GM21360 (cell line): ENCODE measurements around the gene CDRT4.
"Not testable (repeated sequence)": the region's sequence is repeated elsewhere in the genome, so short reads cannot be mapped to it uniquely, and the experiment has no call there.

Experiments used
- ATAC-seq: cut with Tn5 transposase; IDR thresholded peaks from one replicate; pipeline ENCODE4 v1.9.1; 2021; ENCODE audit warnings: mild to moderate bottlenecking, moderate library complexity; ENCODE audit not compliant: unreplicated experiment

Gene CDRT4

DNA sequence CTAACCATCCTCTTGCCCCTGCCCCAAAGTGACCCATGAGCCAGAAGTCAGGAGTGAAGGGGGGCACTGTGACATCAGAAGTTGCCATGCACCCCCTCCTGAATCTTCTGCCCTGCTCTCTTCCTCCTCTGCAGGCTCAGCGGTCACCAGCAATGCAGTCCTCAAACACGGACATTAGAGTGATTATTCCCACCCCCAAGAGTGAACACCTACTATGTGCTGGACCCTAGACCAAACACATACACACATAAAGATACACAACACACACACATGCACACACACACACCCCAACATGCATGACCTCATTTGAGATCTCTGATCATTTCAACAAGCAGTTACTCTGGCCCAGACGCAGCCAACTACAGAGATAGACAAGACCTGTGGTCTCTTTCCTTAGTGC lies at the start of gene CDRT4:
Gene CDRT4 (minus strand): TSS at position 30 of the 400 bp plus-strand sequence. CDS start 27,383 bp downstream, outside the sequence.
- no peak for ATAC-seq

DNA sequence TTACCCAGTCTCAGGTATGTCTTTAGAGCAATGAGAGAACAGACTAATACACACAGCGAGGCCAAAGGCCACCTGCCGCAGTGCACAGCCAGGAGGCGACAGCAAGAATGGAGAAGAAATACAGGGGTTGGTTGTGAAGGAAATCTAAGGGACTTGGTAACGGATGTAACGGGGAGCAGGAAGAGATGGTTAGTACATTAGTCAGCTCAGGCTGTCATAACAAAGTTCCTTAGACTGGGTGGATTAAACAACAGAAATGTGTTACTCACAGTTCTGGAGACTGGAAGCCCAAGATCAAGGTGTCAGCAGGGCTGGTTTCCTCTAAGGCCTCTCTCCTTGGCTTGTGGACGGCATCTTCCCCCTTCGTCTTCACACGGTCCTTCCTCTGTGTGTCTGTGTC lies 48.7 kb upstream of the CDRT4 start:
- no peak for ATAC-seq

DNA sequence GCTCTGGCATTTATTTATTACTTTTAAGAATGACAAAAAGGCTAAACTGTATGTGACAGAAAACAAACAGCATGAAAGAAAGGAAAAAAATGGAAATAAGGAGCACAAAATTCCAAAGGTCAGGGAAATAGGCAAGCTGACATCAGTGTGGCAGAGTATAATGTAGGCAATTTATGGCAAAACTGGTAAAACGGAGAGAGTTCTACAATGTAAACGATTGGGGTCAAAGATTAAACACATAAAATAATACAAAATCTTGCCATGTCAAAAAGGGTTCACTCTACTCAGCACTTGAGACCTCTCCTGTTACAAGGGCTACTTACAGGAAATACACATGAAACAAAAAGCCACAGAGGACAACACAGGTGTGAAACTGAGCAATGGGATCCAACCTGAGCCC lies 47.0 kb upstream of the CDRT4 start:
- no peak for ATAC-seq

DNA sequence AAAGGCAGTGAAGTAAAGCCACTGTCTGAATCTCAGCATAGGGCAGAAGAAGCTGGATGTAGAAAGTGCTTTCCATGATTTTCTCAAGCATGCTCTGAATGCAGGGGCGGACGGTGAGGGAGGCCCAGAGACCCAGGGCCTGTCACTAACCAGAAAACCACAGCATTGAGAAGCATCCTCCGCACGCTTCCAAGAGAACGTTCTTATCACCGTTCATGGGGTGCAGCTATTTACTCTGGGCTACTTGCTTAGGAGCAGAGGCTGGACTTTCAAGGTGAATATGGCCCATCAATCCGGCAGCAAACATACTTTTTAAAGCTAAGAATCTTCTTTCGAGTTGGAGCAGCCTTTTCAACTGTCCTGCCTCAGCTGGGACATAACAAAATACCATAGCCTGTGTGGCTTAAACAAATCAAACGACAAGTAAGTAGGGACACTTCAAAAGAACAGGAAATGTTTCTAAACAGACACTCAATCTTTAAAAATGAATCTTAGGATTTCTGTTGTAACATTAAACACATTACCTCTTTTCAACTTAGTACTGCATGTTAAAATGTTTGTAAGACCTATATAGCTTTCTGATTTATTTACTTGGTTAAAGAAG lies 46.5 kb upstream of the CDRT4 start:
- ATAC-seq, result no peak

DNA sequence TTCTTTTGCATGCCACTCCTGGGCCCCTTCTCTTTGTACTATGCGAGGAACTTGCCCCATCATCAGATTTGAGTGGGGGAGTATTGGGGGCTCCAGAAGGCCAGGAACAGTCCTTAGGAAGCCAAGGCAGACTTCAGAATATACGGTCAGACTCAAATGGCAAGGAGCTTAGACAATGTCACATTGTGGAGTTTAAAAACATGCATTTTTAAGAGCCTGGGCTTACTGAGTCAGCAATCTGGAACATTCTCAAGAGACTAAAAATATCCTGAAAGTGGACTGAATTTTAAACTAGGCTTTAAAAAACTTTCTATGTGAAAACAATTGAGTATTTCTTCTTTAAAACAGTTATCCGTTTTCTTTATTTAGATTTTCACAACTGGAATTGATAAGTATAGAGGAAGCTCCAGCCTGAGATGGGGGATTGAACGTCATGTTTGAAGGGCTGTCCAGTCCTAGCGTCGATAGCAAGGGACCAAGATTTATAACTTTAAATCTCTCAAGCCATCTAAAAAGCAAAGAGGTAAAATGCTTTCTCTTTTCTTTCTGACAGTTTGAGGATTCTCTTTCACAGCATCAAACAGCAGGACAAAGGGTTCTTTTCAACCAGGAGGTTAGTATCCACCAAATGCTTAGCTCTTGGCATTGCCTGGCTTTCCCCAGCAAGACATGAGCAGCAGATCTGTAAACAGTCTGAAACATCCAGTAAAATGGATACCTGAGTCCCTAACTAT lies 45.8 kb upstream of the CDRT4 start:
- ATAC-seq, result no peak

DNA sequence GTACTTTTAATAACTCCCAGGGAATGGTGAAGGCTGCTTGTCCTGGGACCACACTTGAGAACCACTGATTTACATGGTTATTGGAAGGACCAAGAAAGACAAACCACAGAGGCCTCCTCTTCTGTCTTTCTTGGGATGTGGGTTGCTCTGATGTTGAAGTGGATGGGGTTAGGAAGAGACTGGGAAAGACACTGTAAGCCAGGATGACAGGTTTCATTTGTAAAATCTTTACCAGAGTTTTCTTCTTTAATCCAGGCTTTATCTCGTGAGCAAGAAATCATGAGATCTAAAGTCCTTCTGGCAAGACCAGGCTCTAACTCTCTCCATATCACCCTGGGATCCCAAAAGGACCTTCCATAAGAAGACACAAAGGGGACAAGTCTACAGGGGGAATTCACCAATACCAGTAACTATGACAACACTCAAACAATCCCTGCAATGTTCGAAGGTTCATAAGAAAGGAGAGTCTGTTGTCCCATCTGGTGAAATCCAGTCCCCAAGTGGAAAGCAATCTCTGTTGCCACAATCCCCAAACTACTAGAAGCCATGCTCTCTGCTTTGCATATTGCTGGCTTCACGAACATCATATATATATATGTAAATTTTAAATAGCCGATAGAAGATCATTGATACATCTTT lies 44.8 kb upstream of the CDRT4 start:
- ATAC-seq, result no peak

DNA sequence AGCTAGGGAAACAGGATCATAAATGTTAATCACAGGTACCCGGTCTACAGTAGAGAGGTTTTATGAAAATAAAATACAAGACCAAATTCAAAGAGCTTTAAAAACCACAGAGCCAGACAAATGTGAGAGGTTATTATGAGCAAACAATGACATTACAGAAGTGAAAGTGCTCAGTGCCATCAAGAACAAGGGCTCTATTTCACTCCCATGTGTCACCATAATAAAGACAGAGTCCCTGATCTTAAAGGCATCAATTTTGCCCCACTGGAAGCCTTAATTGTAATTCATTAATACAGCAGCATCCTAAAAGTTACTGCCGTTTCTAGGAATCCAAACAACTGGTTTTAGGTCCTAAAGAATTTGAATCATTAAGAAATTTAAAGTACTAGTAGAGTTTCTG lies 43.7 kb upstream of the CDRT4 start:
- no peak for ATAC-seq

DNA sequence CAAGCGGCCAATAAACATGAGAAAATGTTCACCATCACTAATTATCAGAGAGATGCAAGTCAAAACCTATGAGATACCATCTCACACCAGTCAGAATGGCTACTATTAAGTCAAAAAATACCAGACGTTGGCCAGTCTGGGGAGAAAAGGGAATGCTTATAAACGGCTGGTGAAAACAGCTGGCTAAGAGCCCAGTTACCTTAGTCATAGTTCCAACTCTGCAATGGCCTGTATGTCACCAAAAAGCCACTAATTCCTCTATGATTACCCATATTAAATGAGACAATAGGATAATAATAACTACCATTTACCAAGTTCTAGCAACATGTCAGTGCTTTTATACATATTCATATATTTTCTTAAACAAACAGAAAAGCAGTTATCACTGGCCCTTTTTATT lies 42.9 kb upstream of the CDRT4 start:
- no peak for ATAC-seq

DNA sequence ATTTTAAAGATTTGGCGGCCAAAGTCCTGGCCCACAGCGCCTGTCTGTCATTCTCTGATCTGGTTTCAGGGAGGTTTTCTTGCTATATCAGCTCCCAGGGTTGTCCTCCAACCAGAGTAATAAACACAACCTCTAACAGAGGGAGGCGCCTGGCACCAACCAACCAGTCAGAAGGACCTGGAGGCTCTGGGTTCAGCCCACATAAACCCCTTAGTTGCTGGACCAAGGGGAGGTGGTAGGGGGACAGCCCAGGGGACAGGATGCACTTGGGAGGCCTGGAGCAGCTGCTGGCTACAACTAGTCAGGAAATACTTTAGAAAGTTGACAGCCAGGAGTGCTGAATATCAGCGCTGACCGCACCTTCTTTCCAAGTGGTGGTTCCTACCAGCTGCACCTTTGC lies 41.7 kb upstream of the CDRT4 start:
- no peak for ATAC-seq

DNA sequence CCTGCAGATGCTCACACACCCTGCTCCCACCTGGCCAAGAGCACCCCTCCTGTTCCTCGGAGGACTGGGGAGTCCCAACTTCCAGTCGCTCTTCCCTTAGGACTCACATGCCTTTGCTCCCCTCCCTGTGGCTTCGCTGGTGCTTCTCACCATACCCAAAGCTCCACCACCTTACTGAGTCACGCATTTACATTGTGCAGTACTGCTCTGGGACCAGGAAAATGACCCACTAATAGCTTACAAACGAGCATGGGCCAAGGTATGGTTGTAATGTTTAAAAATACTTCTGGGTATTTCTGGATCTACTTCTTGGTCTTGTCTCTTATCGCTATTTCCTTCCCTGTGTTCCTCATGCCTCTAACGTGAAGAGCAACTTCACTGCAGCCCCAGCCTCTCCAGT lies 41.0 kb upstream of the CDRT4 start:
- ATAC-seq, result no peak

DNA sequence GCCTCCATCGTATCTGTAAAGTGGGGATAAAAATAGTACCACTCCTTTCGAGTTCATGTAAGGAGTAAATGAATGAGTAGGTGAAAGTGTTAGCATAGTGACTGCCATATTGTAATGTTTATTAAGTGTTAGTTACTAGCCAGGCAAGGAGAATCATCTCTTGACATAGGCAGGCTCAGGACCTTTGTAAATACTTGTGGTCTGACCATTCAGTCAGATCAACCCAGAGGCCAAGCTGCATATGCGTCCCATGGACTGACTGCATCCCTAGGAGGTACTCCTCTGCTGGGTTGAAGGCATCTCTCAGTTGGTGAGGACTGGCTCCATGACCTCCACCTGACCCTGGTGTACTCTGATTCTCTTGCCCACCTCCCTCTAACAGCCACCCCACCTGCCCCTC lies 40.5 kb upstream of the CDRT4 start:
- no peak for ATAC-seq

DNA sequence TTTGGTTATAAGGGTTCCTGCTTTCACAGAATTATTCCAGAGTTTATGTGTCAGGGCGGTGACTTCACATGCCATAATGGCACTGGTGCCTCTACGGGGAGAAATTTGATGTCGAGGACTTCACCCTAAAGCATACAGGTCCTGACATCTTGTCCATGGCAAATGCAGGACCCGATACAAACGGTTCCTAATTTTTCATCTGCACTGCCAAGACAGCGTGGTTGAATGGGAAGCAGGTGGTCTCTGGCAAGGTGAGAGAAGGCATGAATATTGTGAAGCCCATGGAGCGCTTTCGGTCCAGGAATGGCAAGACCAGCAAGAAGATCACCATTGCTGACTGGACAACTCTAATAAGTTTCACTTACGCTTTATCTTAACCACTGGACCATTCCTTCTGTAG lies 39.6 kb upstream of the CDRT4 start:
- ATAC-seq, result no peak

DNA sequence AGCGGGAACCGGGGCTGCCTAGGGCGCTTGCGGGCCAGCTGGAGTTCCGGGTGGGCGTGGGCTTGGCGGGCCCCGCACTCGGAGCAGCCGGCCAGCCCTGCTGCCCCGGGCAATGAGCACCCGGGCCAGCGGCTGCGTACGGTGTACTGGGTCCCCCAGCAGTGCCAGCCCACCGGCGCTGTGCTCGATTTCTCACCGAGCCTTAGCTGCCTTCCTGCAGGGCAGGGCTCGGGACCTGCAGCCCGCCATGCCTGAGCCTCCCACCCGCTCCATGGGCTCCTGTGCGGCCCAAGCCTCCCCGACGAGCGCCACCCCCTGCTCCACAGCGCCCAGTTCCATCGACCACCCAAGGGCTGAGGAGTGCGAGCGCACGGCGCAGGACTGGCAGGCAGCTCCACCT lies 38.3 kb upstream of the CDRT4 start:
- ATAC-seq, result not testable (repeated sequence)

DNA sequence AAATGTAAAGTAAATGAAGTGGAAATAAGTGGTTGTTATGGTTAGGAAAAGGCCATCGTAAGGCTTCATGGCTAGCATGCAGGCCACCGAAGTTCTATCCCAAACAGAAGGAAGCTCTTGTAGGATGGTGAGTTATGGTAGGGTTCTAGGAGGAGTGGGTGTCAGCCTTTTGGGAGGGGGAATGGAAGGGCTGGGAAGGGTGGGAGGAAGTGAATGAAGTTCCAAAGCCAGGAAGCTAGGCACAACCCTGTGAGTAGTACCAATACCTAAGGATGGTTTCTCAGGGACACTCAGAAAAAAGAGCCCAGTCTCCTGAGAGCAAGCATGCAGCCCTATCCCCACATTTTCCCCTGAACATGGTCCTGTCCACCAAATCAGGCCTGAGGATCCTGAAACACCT lies 36.3 kb upstream of the CDRT4 start:
- ATAC-seq, result no peak

DNA sequence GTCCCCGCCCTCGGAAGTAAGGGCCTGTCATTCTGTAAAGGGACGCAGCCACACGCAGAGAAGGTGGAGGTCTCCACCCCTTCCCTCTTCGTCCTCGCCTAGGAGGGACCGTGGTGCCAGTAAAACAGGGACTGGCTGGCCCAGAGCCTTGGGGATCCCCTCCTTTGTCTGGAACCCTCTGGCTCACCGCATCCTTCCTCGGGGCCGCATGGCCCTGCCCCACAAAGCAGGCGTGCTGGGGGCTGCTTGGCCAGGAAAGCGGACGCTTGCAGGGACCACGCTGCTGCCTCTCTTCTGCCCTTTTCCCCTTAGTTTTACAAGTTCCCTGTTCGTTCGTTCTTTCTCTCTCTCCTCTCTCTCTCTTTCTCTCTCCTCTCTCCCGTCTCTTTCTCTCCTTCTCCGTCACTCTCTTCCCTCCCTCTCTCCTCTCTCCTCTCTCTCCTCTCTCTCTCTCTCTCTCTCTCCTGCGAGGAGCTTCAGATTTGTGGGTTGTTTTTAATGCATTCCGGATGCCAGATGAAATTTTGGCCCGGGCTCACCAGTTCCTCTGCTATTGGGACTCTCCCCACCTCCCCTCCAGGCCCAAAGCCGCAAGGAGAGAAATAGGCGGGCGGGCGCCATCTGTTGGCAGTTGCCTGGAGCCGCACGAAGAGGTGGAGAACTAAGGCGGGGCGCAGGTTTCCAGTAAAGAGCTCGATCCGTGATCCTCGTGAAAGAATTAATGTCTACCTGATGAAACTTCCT lies 35.1 kb upstream of the CDRT4 start:
- ATAC-seq, result peak; percentile 84

DNA sequence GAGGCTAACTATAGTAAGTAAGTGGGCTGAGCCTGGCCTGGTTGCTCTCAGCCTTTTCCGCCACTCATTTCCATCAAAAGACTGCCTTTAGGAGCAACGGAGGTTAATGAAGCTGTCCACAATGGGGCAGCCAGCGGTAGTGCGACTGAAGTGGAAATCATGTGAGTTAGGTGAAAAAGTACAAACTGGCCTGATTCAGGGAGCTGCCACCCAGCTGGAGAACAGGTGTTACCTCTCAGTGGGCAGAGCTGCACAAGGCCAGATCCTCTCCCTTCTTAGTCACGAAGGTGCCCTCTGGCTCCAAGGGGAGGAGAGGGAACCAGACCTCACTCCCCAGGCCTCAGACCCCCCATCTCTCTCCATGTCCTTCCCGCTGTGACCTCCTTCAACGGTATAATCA lies 34.4 kb upstream of the CDRT4 start:
- ATAC-seq, result no peak

DNA sequence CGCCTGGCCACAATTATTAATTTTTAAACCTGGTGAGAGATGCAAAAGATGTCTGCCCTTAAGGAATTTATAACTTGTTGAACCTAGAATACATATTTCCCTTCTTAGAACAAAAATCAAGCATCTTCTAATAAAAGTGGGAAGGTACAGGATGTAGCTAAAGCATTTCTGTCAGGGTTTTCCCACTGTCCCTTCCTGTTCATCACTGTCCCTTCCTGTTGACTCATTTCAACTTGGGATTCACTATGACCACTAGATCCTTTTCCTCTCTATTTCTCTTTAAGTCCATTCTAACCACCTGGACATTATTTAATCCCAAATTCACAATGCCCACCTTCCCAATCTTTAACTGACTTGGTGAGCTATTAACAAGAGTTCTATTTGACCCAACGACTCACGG lies 33.9 kb upstream of the CDRT4 start:
- ATAC-seq, result no peak

DNA sequence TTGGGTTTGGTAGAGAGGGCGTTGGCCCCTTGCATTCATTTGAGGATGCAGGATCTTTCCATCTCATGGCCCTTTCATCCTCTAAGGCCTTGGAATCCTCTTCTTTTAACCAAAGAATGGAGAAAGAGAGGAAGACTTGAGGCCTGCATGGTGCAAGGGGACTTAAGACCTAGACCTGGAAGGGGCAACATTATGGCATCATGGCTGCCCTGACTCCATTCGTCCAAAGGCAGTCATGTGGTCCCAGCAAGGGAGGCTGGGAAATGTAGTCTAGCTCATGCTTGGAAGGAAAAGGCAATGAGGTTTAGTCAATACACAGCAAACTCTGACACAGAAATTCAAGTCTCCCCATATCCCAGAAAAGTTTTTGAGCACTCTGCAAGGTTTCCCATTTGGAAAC lies 30.7 kb upstream of the CDRT4 start:
- no peak for ATAC-seq

DNA sequence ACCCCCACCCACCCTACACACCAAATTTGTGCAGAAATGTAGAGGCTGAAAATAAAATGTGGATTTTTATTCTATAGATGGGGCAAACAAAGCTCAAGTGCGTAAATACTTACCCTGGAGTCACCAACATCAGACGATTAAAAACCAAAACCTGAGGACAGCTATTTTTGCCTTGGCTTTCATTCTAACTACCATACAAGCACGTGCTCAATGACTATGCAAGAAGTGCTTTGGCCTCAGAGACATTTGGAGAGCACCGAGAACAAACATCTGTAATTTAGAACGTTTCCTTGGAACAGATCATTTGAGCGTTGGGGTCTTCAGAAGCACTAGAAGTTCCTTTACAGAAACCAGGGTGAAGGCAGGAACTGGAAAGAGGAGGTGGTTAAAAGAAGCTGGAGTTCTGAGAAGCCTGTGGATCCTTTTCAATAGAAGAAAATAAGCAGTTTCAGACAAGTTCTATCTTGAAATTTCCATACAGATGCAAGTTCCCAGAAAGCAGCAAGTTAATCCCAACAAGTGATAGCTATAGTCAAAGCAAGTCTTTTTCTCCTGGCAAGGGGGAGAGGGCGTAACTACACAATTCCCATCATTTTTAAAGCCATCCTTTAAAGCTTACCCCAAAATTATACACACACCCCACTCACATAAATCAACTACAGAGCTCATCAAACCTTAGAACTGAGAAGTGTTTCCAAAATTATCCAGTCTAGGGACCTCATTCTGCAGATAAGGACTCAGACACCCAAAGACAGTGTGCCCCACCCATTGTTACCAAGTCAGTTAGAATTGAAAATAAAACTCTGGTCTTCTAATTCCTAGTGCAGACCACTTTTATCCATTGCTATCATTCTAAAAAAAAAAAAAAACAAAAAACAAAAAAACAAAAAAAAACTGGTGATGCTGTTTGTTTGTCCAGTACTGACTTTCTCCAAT lies 29.6 kb upstream of the CDRT4 start:
- ATAC-seq, result no peak

DNA sequence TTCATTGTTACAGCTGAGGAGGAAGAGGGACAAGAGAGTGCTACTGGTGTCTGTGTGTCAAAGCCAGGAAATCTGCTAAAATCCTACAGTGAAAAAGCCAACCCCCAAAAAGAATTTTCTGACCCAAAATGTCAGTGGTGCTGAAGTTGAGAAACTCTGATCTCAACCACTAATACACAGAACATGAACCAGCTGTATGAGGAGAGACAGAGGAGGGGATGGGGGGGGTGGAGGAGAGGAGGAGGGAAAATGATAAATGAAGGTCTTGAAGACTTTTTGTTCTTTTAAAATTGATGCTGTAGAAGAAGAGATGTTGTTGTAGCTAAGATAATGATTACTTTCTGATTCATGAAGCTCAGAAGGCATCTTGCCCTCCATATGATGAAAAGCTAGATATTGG lies 27.4 kb upstream of the CDRT4 start:
- ATAC-seq, result no peak

DNA sequence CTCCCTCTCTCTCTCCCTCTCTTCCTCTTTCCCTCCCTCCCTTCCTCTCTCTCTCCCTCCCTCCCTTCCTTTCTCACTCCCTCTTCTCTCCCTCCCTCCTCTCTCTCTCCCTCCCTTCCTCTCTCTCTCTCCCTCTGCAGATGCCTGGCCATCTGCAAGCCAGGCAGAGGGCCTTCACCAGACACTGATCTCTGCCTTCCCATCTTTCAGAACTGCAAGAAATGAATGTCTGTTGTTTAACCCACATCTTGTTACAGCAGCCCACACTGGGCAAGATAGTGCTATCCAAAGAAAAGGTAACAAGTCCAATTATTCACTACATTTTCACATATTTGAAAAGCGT lies 26.2 kb upstream of the CDRT4 start:
- no peak for ATAC-seq
